Psoas muscle (tissue), 8 donors: ENCODE measurements around the gene SHISAL2B. TPM values are rescaled to one million over a fixed set of nuclear protein-coding genes. Genes with fewer than 3 reads are reported as not detected.
A peak's percentile ranks its signal among the peaks of the same experiment; 100 is the strongest.

Source experiments
- ATAC-seq, 4 donors: fragments of 200-7000 bp; cut with Tn5 transposase; one replicate each; pipeline ENCODE4 v1.9.1; 2020; ENCODE audit warnings: moderate library complexity in 3 of 4, mild to moderate bottlenecking in 2 of 4
- DNase-seq, 2 donors: peaks; one replicate each; pipeline ENCODE4 v3.0.0-alpha.2; 2020
- H3K27ac ChIP-seq: fragments of 200-600 bp; one replicate; pipeline ENCODE4 v1.8.0; 2022
- H3K27me3 ChIP-seq, 3 donors: fragments of 200-600 bp in 1 of 3; one replicate each; pipeline versions ENCODE4 v1.6.1 to v1.8.0; 2013 to 2022; ENCODE audit warnings: low read length in 2 of 3, mild to moderate bottlenecking in 2 of 3, moderate library complexity in 1 of 3; ENCODE audit not compliant: insufficient read depth in 3 of 3
- H3K36me3 ChIP-seq, 2 donors: fragments of 200-600 bp in 1 of 2; one replicate each; pipeline versions ENCODE4 v1.6.1 to v1.8.0; 2013 to 2022; ENCODE audit warnings: low read depth in 1 of 2, mild to moderate bottlenecking in 1 of 2, moderate library complexity in 1 of 2; ENCODE audit not compliant: insufficient read depth in 1 of 2
- H3K4me1 ChIP-seq: fragments of 200-600 bp; one replicate; pipeline ENCODE4 v1.8.0; 2022
- H3K4me3 ChIP-seq: fragments of 200-600 bp; one replicate; pipeline ENCODE4 v1.8.0; 2022; ENCODE audit warnings: mild to moderate bottlenecking
- H3K9me3 ChIP-seq: fragments of 200-600 bp; one replicate; pipeline ENCODE4 v1.8.0; 2022
- WGBS, 3 donors: extraction: QIAGEN DNeasy Blood & Tissue Kit; methylation state at CpG; one replicate each; pipeline versions ENCODE4 v1.1.6 to v1.1.7; 2013; 5-methylcytosine and 5-hydroxymethylcytosine counted together
- intact Hi-C, 2 donors: fragments of 100-400 bp; cut with DNase I; formaldehyde crosslinking; loops; one replicate each; pipeline versions ENCODE4 v1.11.0 to v1.14.2; 2022
- long read RNA-seq, 2 donors: library from polyadenylated mRNA; unstranded; transcript quantifications; one replicate each; pipeline ENCODE4 v2.0.0, GENCODE V29; 2021
- polyA plus RNA-seq, 3 donors: library from polyadenylated mRNA; stranded (reverse); fragments of 200-250 nt; gene quantifications; one replicate each; pipeline ENCODE4 v1.2.3, GENCODE V29; 2013
- total RNA-seq, 4 donors: library from RNA; stranded (reverse); fragmentation: NEBNext Ultra II Directional in 2 of 4; extraction: Animal tissue kit (Norgen Biotek cat#: 25700) in 2 of 4; gene quantifications; one replicate each; pipeline versions ENCODE4 v1.2.1 to v1.2.4, GENCODE V29; 2021 to 2023
- TF ChIP-seq, protein P1 (sequence below): fragments of 200-600 bp; IDR thresholded peaks from one replicate; pipeline ENCODE4 v1.8.0; 2022; ENCODE audit warnings: antibody characterized with exemption
- donor health status: healthy with polysubstance abuse.
- donor health status: DM: no; HTN: no; CAD: no; lungs with moderate emphysema.
- donor health status: Bipolar disorder and iron deficiency.
- donor health status: healthy.
- donor health status: DM: yes; HTN: yes; CAD: no.
- donor health status: DM: no; HTN: no; CAD: no.
- donor health status: DM: no; HTN: no; CAD: no.
- donor health status: DM: yes; HTN: yes; CAD: no.

SHISAL2B gene
- total RNA-seq (not detected), polyA plus RNA-seq (under 1 TPM in 1 of 3 donors, not detected in 2; 0.06 TPM)
- long read RNA-seq, donor 1: 0 reads
- long read RNA-seq, donor 2: 0 reads

DNA sequence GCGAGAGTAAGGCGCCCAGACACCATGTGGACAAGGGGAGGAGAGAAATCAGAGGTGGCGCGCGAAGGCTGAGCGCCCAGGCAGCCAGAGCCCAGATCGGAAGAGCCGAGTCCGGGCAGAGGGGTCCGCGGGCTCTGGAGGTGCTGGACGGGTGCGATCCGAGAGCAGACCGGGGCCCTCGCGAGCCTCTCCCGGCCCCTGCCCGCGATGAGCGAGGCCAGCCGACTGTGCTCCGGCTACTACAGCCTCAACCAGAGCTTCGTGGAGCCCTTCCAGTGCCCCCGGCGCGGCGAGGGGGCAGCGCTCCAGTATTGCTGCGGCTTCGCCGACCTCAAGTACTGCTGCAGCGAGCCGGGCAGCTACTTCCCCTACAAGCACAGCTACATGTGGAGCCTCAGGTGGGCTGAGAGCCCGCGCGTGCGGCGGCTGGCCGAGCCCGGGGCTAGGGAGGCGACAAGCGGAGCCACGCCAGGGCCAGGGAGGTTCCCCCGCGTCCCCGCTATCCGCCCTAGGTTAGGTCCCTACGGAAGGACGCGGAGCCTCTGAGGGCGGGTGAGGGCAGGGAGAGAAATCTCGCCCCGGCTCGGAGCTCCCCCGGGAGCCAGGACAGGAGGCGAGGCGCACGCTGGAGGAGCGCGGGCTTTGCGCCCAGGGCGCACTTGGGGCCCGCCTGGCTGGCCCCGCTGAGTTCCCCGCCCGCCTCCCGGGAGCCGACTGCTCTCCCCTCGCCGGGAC lies at the start of gene SHISAL2B:
SHISAL2B (plus strand) TSS at position 87 of the 735 bp plus-strand sequence; CDS start at position 208, 121 bp downstream.
- WGBS, 3 donors: 0 to 1% (median 0%) methylated on average over 54 to 71 of the region's 71 CpGs
- ATAC-seq: peak; percentile 25 to 76 (median 50)
- no peaks in the 10 kb centered on the region for H3K4me1 ChIP-seq
- no peaks in the 10 kb centered on the region for H3K9me3 ChIP-seq
- peak in 1 of 2 donors; percentile 51 for DNase-seq
- no peak within 1 kb of the TSS for H3K27ac ChIP-seq
- intact Hi-C loops: no loop called here
- TF ChIP-seq, protein P1, sequence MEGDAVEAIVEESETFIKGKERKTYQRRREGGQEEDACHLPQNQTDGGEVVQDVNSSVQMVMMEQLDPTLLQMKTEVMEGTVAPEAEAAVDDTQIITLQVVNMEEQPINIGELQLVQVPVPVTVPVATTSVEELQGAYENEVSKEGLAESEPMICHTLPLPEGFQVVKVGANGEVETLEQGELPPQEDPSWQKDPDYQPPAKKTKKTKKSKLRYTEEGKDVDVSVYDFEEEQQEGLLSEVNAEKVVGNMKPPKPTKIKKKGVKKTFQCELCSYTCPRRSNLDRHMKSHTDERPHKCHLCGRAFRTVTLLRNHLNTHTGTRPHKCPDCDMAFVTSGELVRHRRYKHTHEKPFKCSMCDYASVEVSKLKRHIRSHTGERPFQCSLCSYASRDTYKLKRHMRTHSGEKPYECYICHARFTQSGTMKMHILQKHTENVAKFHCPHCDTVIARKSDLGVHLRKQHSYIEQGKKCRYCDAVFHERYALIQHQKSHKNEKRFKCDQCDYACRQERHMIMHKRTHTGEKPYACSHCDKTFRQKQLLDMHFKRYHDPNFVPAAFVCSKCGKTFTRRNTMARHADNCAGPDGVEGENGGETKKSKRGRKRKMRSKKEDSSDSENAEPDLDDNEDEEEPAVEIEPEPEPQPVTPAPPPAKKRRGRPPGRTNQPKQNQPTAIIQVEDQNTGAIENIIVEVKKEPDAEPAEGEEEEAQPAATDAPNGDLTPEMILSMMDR: no peak
- no peaks in the 10 kb centered on the region for H3K36me3 ChIP-seq
- peaks cover 0 to 29% (median 10%) of the 10 kb centered on the region in 3 donors for H3K27me3 ChIP-seq
- H3K4me3 ChIP-seq: peak within 1 kb of the TSS; percentile 67

DNA sequence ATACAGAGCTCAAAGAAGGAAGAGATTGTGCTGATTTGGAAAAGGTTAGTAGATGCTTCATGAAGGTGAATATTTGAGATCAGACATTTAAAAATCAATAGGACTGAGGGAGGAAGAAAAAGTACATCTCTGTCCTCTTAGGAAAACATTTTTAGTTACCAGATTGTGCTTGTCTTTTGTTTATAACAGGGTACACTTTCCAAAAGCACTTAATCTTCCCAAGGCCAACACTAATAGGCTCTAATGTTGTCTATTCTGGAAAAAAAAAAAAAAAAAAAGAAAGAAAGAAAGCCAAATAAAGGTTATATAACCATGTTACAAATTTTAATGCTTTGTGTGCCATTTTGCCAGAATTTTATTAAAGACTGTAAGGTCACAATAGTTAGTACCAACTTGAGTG lies 45.5 kb upstream of the SHISAL2B start:
- Histone ChIP-seq H3K4me3 (no peak overlapping the region), H3K36me3 (no peaks in the 10 kb centered on the region), H3K9me3 (no peaks in the 10 kb centered on the region), H3K27me3 (no peaks in the 10 kb centered on the region), H3K27ac (no peak overlapping the region), H3K4me1 (no peaks in the 10 kb centered on the region)
- DNase-seq (no peak), ATAC-seq (no peak)
- intact Hi-C loops: no loop called here
- TF ChIP-seq, protein P1: no peak

DNA sequence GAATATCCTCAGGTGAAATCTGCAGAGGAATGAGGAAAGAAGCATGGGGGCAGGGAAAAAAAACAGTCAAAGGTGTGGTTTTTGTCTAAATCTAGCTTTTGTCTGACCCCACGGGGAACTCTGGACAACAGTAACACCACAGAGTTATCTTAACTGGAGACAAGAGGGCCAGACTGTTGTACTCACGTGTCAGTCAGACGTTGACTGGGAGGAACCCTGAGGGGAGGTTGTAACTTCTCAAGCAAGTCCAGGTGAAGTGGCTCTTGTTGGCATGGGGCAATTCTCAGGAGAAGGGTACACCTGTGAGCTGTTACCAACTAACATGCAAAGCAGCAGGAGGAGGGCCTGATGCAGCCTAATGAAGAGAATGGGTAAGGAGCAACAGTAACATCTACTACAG lies 44.1 kb upstream of the SHISAL2B start:
- TF ChIP-seq, protein P1: no peak
- Histone ChIP-seq H3K9me3 (no peaks in the 10 kb centered on the region), H3K4me1 (no peaks in the 10 kb centered on the region), H3K27me3 (no peaks in the 10 kb centered on the region), H3K4me3 (no peak overlapping the region), H3K36me3 (no peaks in the 10 kb centered on the region), H3K27ac (no peak overlapping the region)
- no peak for ATAC-seq
- whole genome bisulfite sequencing, 3 donors: 74 to 76% (median 76%) methylated on average over 3 of the region's 3 CpGs
- intact Hi-C loops: no loop called here
- DNase-seq: no peak

DNA sequence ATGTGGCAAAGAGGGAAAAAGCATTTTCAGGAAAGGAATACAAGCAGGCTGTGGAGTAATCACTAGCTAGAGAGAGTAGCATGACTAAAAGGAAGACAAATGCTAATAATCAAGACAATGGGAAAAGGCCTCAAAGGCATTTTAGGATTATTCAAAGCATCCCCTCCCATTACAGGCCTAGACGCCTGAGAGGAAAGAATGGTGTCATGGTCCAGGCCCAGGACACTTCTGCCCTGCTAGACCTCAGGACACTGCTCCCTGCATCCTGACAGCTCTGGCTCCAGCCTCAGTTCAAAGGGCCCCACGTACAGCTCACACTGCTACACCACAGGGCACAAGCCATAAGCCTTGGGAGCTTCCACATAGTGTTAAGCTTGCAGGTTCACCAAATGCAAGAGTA lies 40.8 kb upstream of the SHISAL2B start:
- H3K9me3 ChIP-seq: no peaks in the 10 kb centered on the region
- intact Hi-C loops: no loop called here

More for the DNA sequence above, 40.8 kb upstream of the SHISAL2B start:
- no peaks in the 10 kb centered on the region for H3K4me1 ChIP-seq
- H3K27me3 ChIP-seq: no peaks in the 10 kb centered on the region
- TF ChIP-seq, protein P1: no peak
- H3K4me3 ChIP-seq: no peak overlapping the region
- no peaks in the 10 kb centered on the region for H3K36me3 ChIP-seq
- no peak for ATAC-seq
- no peak overlapping the region for H3K27ac ChIP-seq
- no peak for DNase-seq
- WGBS, 3 donors: 56 to 66% (median 60%) methylated on average over 2 of the region's 2 CpGs
